MM.1S (cell line): ENCODE results near the gene JMJD7.

ENCODE experiments used
- EZH2 ChIP-seq: fragments of 300-600 bp; sonication (generic); optimal IDR thresholded peaks from 2 replicates; pipeline ENCODE3; 2017; ENCODE audit warnings: low read depth, mild to moderate bottlenecking, antibody characterized with exemption, low read length, mixed read lengths
- EZH2phosphoT487 ChIP-seq: fragments of 300-600 bp; sonication (generic); IDR thresholded peaks from 2 replicates; pipeline ENCODE4 v1.6.1; 2018; ENCODE audit warnings: antibody characterized with exemption, low read length
- TF ChIP-seq, protein P1 (sequence below): fragments of 300-600 bp; sonication (generic); IDR thresholded peaks from 2 replicates; pipeline ENCODE4 v1.5.1; 2016; ENCODE audit warnings: antibody characterized with exemption, low read length, mixed read lengths

DNA sequence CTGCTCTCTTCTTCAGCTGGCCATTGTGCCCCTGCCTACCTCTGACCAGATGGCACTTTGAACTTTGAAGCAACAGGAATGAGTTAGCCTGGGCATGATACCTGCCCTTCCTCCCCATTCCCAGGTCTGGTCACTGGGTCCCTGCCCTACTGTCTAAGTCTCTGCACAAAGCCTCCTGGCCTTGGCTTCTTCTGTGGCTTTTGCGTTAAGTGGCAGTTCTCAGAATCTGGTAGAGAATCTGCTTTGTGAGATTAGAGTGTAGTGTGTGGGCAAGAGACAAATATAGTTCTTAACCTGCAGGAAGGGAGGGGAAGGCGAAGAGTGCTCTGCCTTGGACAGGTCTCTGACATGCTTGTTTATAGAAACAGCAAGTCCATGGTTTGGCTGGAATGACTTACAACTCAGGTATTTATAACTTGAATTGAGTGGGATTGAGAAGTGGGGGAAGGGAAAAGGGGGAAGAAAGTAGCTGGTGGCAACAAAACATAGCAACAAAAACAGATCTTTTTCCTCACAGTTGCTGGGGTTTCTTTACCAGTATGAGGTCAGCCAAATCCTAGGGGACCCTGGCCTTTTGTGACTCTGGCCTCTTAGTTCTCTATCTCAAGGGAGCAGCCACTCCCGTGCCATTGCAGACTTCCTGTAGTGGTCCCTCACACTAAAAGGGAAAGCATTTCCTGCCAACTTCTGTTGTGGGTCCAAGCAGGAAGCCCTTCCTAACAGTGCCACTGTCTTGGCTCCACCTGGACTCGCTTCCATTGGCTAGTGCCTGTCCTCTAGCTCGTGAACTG lies 36.9 kb upstream of the JMJD7 start:
- TF ChIP-seq, protein P1, sequence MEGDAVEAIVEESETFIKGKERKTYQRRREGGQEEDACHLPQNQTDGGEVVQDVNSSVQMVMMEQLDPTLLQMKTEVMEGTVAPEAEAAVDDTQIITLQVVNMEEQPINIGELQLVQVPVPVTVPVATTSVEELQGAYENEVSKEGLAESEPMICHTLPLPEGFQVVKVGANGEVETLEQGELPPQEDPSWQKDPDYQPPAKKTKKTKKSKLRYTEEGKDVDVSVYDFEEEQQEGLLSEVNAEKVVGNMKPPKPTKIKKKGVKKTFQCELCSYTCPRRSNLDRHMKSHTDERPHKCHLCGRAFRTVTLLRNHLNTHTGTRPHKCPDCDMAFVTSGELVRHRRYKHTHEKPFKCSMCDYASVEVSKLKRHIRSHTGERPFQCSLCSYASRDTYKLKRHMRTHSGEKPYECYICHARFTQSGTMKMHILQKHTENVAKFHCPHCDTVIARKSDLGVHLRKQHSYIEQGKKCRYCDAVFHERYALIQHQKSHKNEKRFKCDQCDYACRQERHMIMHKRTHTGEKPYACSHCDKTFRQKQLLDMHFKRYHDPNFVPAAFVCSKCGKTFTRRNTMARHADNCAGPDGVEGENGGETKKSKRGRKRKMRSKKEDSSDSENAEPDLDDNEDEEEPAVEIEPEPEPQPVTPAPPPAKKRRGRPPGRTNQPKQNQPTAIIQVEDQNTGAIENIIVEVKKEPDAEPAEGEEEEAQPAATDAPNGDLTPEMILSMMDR = no peak
- TF ChIP-seq EZH2 (no peak), EZH2phosphoT487 (no peak)
